GM19395 (cell line): Measurements from ENCODE around the gene SASH3.
A peak's percentile ranks its signal among the peaks of the same experiment; 100 is the strongest.
"Not testable (repeated sequence)": the region's sequence is repeated elsewhere in the genome, so short reads cannot be mapped to it uniquely, and the experiment has no call there.

Source experiments
- ATAC-seq: cut with Tn5 transposase; IDR thresholded peaks from one replicate; pipeline ENCODE4 v1.9.1; 2021; ENCODE audit warnings: mild to moderate bottlenecking, moderate library complexity; ENCODE audit not compliant: unreplicated experiment

SASH3 gene

GRCh38 chrX:129779747-129780146, at the start of gene SASH3:
SASH3 (plus strand) TSS chrX:129779949; CDS start chrX:129780098, 149 bp downstream.
- ATAC-seq: peak; percentile 41

- no peak for ATAC-seq
Observed at GRCh38 chrX:129731228-129731627, 48.5 kb upstream of the SASH3 start.

GRCh38 chrX:129732857-129733256, 46.9 kb upstream of the SASH3 start:
- no peak for ATAC-seq

- ATAC-seq: no peak
Observed at GRCh38 chrX:129733335-129733734, 46.4 kb upstream of the SASH3 start.

GRCh38 chrX:129736491-129736890, 43.3 kb upstream of the SASH3 start:
- ATAC-seq: no peak

GRCh38 chrX:129737916-129738315, 41.8 kb upstream of the SASH3 start:
- no peak for ATAC-seq

- no peak for ATAC-seq
Observed at GRCh38 chrX:129738466-129739308, 41.1 kb upstream of the SASH3 start, which contains the start of gene XPNPEP2. XPNPEP2 (plus strand) TSS chrX:129738979; CDS start chrX:129739214, 235 bp downstream.

GRCh38 chrX:129739578-129739977, 40.2 kb upstream of the SASH3 start:
- ATAC-seq: no peak

GRCh38 chrX:129741880-129742758, 37.6 kb upstream of the SASH3 start:
- ATAC-seq: no peak

- not testable (repeated sequence) for ATAC-seq
Observed at GRCh38 chrX:129742759-129743152, 37.0 kb upstream of the SASH3 start.

GRCh38 chrX:129743821-129744220, 35.9 kb upstream of the SASH3 start:
- ATAC-seq: no peak

- ATAC-seq: no peak
Observed at GRCh38 chrX:129744861-129745321, 34.9 kb upstream of the SASH3 start.

- ATAC-seq: no peak
Observed at GRCh38 chrX:129746557-129747470, 32.9 kb upstream of the SASH3 start.

- no peak for ATAC-seq
Observed at GRCh38 chrX:129747533-129747932, 32.2 kb upstream of the SASH3 start.

GRCh38 chrX:129748305-129748704, 31.4 kb upstream of the SASH3 start:
- no peak for ATAC-seq

GRCh38 chrX:129749069-129749468, 30.7 kb upstream of the SASH3 start:
- ATAC-seq: no peak

- no peak for ATAC-seq
Observed at GRCh38 chrX:129750971-129751370, 28.8 kb upstream of the SASH3 start.

- no peak for ATAC-seq
Observed at GRCh38 chrX:129754056-129755024, 25.4 kb upstream of the SASH3 start.
